ENCODE measurements around the gene TMEM217. TPM values are rescaled to one million over a fixed set of nuclear protein-coding genes. Genes with fewer than 3 reads are reported as not detected.

TMEM217 gene
- total RNA-seq, 1 donor from 2014 or later: 2.7 TPM

GRCh38 chr6:37256692-37257319 lies 1.1 kb downstream of the TMEM217 start:
- Mint-ChIP-seq H3K36me3 (no peaks in the 10 kb centered on the region), H3K27me3 (ENCODE audit: low read depth) (peaks cover 3% of the 10 kb centered on the region), H3K4me3 (peak overlapping the region; percentile 97), H3K27ac (peak overlapping the region; percentile 39), H3K9me3 (no peaks in the 10 kb centered on the region), H3K4me1 (peaks cover 23% of the 10 kb centered on the region)
- no peak for TF ChIP-seq CTCF (IDR thresholded peaks at IDR 0.05; ENCODE audit: unreplicated experiment)
- DNase-seq (ENCODE audit: low spot score in 2 of 2, unreplicated experiment in 2 of 2): no peak

GRCh38 chr6:37254881-37255280 lies 3.1 kb downstream of the TMEM217 start:
- H3K4me3 Mint-ChIP-seq: no peak overlapping the region
- no peaks in the 10 kb centered on the region for H3K36me3 Mint-ChIP-seq
- H3K27ac Mint-ChIP-seq: no peak overlapping the region
- H3K27me3 Mint-ChIP-seq (ENCODE audit: low read depth): peaks cover 3% of the 10 kb centered on the region
- DNase-seq (ENCODE audit: low spot score in 2 of 2, unreplicated experiment in 2 of 2): no peak
- no peaks in the 10 kb centered on the region for H3K9me3 Mint-ChIP-seq
- no peak for TF ChIP-seq CTCF (IDR thresholded peaks at IDR 0.05; ENCODE audit: unreplicated experiment)
- H3K4me1 Mint-ChIP-seq: peaks cover 23% of the 10 kb centered on the region

GRCh38 chr6:37253486-37254007 lies 4.4 kb downstream of the TMEM217 start:
- H3K4me1 Mint-ChIP-seq: peaks cover 14% of the 10 kb centered on the region
- peaks cover 4% of the 10 kb centered on the region for H3K27me3 Mint-ChIP-seq (ENCODE audit: low read depth)
- no peak overlapping the region for H3K4me3 Mint-ChIP-seq
- H3K9me3 Mint-ChIP-seq: peaks cover 6% of the 10 kb centered on the region
- no peak for TF ChIP-seq CTCF (IDR thresholded peaks at IDR 0.05; ENCODE audit: unreplicated experiment)
- no peaks in the 10 kb centered on the region for H3K36me3 Mint-ChIP-seq
- H3K27ac Mint-ChIP-seq: no peak overlapping the region
- no peak for DNase-seq (ENCODE audit: low spot score in 2 of 2, unreplicated experiment in 2 of 2)

- TF ChIP-seq CTCF (IDR thresholded peaks at IDR 0.05; ENCODE audit: unreplicated experiment): no peak
- no peak overlapping the region for H3K27ac Mint-ChIP-seq
- no peak for DNase-seq (ENCODE audit: low spot score in 2 of 2, unreplicated experiment in 2 of 2)
- H3K4me3 Mint-ChIP-seq: no peak overlapping the region
- peaks cover 18% of the 10 kb centered on the region for H3K9me3 Mint-ChIP-seq
- peaks cover 1% of the 10 kb centered on the region for H3K36me3 Mint-ChIP-seq
- H3K27me3 Mint-ChIP-seq (ENCODE audit: low read depth): peaks cover 7% of the 10 kb centered on the region
- H3K4me1 Mint-ChIP-seq: peaks cover 2% of the 10 kb centered on the region
Observed at GRCh38 chr6:37251211-37251780, 6.6 kb downstream of the TMEM217 start.

GRCh38 chr6:37244430-37245310 lies 13.3 kb downstream of the TMEM217 start:
- no peak for DNase-seq (ENCODE audit: low spot score in 2 of 2, unreplicated experiment in 2 of 2)
- H3K27ac Mint-ChIP-seq: peak overlapping the region; percentile 94
- H3K4me3 Mint-ChIP-seq: no peak overlapping the region
- H3K27me3 Mint-ChIP-seq (ENCODE audit: low read depth): peaks cover 5% of the 10 kb centered on the region
- no peak for TF ChIP-seq CTCF (IDR thresholded peaks at IDR 0.05; ENCODE audit: unreplicated experiment)
- H3K36me3 Mint-ChIP-seq: peaks cover 1% of the 10 kb centered on the region
- H3K9me3 Mint-ChIP-seq: peaks cover 18% of the 10 kb centered on the region
- H3K4me1 Mint-ChIP-seq: peaks cover 54% of the 10 kb centered on the region
